GM12878 (cell line): ENCODE results near the gene ABHD17A.

Experiments
- BHLHE40 ChIP-seq, 2 experiments: fragments of 450-650 bp in 1 of 2; IDR thresholded peaks; 2 replicates each; pipeline ENCODE4 v1.6.1; 2011 to 2017; ENCODE audit warnings: low read depth in 2 of 2, borderline replicate concordance in 1 of 2, improper control_type of control experiment in 1 of 2, low read length in 1 of 2, mild to moderate bottlenecking in 1 of 2
- CTCF ChIP-seq, 3 experiments: IDR thresholded peaks in 2 of 3; conservative IDR thresholded peaks in 1 of 3; 2 replicates each; pipeline ENCODE4 v1.5.1; 2011; ENCODE audit warnings: low read depth in 3 of 3, low read length in 3 of 3, mild to moderate bottlenecking in 3 of 3, control low read depth in 2 of 3, moderate library complexity in 2 of 3, inconsistent platforms in 1 of 3, mixed read lengths in 1 of 3; ENCODE audit not compliant: control insufficient read depth in 2 of 3, insufficient read depth in 1 of 3; ENCODE audit errors: extremely low read depth in 1 of 3
- JUND ChIP-seq: IDR thresholded peaks from 2 replicates; pipeline ENCODE4 v1.6.1; 2012; ENCODE audit warnings: low read depth, mild to moderate bottlenecking, low read length, improper control_type of control experiment, moderate library complexity
- PAX5 ChIP-seq: IDR thresholded peaks from 2 replicates; pipeline ENCODE4 v1.6.1; 2011; ENCODE audit warnings: low read depth, low read length, borderline replicate concordance
- POLR2AphosphoS5 ChIP-seq: IDR thresholded peaks from 2 replicates; pipeline ENCODE4 v1.6.1; 2011; ENCODE audit warnings: mild to moderate bottlenecking, low read length, inconsistent platforms
- RAD21 ChIP-seq: IDR thresholded peaks from 2 replicates; pipeline ENCODE4 v1.6.1; 2011; ENCODE audit warnings: mild to moderate bottlenecking, low read depth, low read length, moderate library complexity; ENCODE audit not compliant: insufficient read depth
- TF ChIP-seq, protein P1 (sequence below): IDR thresholded peaks from 2 replicates; pipeline ENCODE4 v1.6.1; 2012; ENCODE audit warnings: low read depth, low read length, improper control_type of control experiment

GRCh38 chr19:1932395-1932794 is 47.1 kb upstream of the ABHD17A start:
- TF ChIP-seq JUND, result no peak
- TF ChIP-seq PAX5, result no peak
- no peak for TF ChIP-seq CTCF (IDR thresholded peaks at IDR 0.05 in 2 of 3, conservative IDR thresholded peaks at IDR 0.05 in 1 of 3; ENCODE audit: control insufficient read depth in 2 of 3, extremely low read depth in 1 of 3, insufficient read depth in 1 of 3, low read depth in 3 of 3, low read length in 3 of 3)
- TF ChIP-seq, protein P1, sequence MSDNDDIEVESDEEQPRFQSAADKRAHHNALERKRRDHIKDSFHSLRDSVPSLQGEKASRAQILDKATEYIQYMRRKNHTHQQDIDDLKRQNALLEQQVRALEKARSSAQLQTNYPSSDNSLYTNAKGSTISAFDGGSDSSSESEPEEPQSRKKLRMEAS, result no peak
- TF ChIP-seq BHLHE40 (IDR thresholded peaks at IDR 0.05; ENCODE audit: borderline replicate concordance in 1 of 2, low read depth in 2 of 2, low read length in 1 of 2), result no peak
- no peak for TF ChIP-seq RAD21
- no peak for TF ChIP-seq POLR2AphosphoS5
